ENCODE results near the gene ARHGAP10. TPM values are rescaled to one million over a fixed set of nuclear protein-coding genes. Genes with fewer than 3 reads are reported as not detected.

Gene ARHGAP10
- total and polyA plus RNA-seq, 10 of the 15 experiments (the other 5 are each of a cell fraction or from before 2014, with no cell fraction given) = 1.3 to 25.8 (median 17.2) TPM

DNA sequence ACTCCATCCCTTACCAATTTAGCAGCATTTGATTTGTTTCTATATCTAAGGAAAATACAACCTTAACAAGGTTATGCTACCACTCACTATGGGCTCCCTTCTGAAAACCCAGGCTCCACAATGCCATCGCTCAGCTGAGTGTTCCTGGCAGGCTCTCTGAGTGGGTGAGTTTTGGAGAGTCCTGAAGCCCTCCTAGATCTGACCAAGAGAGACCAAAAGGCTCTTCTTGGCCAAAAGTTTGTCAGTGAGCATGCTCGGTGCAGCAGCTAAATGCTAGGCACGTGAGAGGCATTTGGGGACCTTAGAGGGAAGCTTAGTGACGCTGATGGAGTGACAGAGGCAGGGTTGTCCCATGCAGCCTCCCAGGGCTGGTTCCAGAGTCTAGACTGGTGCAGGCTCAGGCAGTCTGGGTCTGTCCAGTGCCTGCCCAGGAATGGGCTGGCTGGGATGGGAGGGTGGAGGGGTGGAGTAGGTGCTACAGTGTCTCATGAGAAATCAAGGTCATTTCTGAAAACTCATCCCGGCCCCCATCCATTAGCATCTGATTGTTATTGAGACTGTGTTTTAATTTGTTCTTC, 363.5 kb downstream of the ARHGAP10 start:
- H2AFZ ChIP-seq (ENCODE audit: control insufficient read depth, low read depth, low read length) = no peak overlapping the region
- H3K27ac ChIP-seq (ENCODE audit: control insufficient read depth, insufficient read depth) = no peak overlapping the region
- H3K9ac ChIP-seq (ENCODE audit: control insufficient read depth, insufficient read depth, low read length) = no peak overlapping the region
- H3K4me1 ChIP-seq (ENCODE audit: control insufficient read depth, insufficient read depth, low read length) = no peaks in the 10 kb centered on the region
- 42% methylated on average over 5 of the region's 5 CpGs for WGBS (ENCODE audit: insufficient coverage, insufficient replicate concordance, low lambda C conversion rate, missing lambda C conversion rate)
- H3K4me2 ChIP-seq (ENCODE audit: control insufficient read depth, insufficient read depth) = no peak overlapping the region
- no peak overlapping the region for H3K4me3 ChIP-seq
- ChIA-PET POLR2A (no interaction called here), CTCF (no interaction called here), RAD21 (ENCODE audit: unreplicated experiment) (no interaction called here), SMC1A (ENCODE audit: uncharacterized antibody, unreplicated experiment) (no interaction called here)
- no peak; the same call in 2 of the 3 replicates for ATAC-seq
- intact Hi-C loops (cut with micrococcal nuclease; ENCODE audit: unreplicated experiment) = no loop called here
- H4K20me1 ChIP-seq (ENCODE audit: control insufficient read depth, insufficient read depth) = no peaks in the 10 kb centered on the region
- H3K79me2 ChIP-seq (ENCODE audit: control insufficient read depth, insufficient read depth, low read length) = no peaks in the 10 kb centered on the region
- in situ Hi-C loops (cut with MboI) = no loop called here
- DNase-seq (ENCODE audit: low read depth, low spot score) = no peak
- no peaks in the 10 kb centered on the region for H3K27me3 ChIP-seq (replicated peaks in 1 of 2; ENCODE audit: control insufficient read depth in 2 of 2, insufficient read depth in 2 of 2, low read length in 1 of 2)
- no peaks in the 10 kb centered on the region for H3K9me3 ChIP-seq (replicated peaks; ENCODE audit: control insufficient read depth, insufficient read depth, low read length)
- no peaks in the 10 kb centered on the region for H3K36me3 ChIP-seq (ENCODE audit: control insufficient read depth in 2 of 2, insufficient read depth in 2 of 2, low read length in 1 of 2)
- no peak for FAIRE-seq
- no peak for TF ChIP-seq RELA (IDR thresholded peaks at IDR 0.05; ENCODE audit: borderline replicate concordance, partially characterized antibody)
- TF ChIP-seq RBBP5 (conservative IDR thresholded peaks at IDR 0.05) = no peak
- TF ChIP-seq ZZZ3 (IDR thresholded peaks at IDR 0.05; ENCODE audit: control insufficient read depth, insufficient read length, low read depth) = no peak
- no peak for TF ChIP-seq FOS (IDR thresholded peaks at IDR 0.05; ENCODE audit: borderline replicate concordance, extremely low read depth, insufficient read length)
- no peak for TF ChIP-seq TBL1XR1 (IDR thresholded peaks at IDR 0.05; ENCODE audit: low read depth, low read length)
- no peak for TF ChIP-seq SP1 (IDR thresholded peaks at IDR 0.05; ENCODE audit: low read depth, low read length)
- no peak for TF ChIP-seq SIX5 (IDR thresholded peaks at IDR 0.05; ENCODE audit: low read depth, low read length, severe bottlenecking)
- TF ChIP-seq BCL11A (IDR thresholded peaks at IDR 0.05; ENCODE audit: low read depth, low read length) = no peak
- TF ChIP-seq JUNB (IDR thresholded peaks at IDR 0.05) = no peak
- BruUV-seq (replicated peaks) = no TSS peak

GRCh38 chr4:148097801-148098200, 365.9 kb downstream of the ARHGAP10 start:
- RAD21 ChIA-PET (ENCODE audit: unreplicated experiment) = no interaction called here
- FAIRE-seq = no peak
- intact Hi-C loops (cut with micrococcal nuclease; ENCODE audit: unreplicated experiment) = no loop called here

More at GRCh38 chr4:148097801-148098200, 365.9 kb downstream of the ARHGAP10 start:
- H3K27me3 ChIP-seq (replicated peaks in 1 of 2; ENCODE audit: control insufficient read depth in 2 of 2, insufficient read depth in 2 of 2, low read length in 1 of 2) = no peaks in the 10 kb centered on the region
- ATAC-seq (no peak), DNase-seq (ENCODE audit: low read depth, low spot score) (no peak)
- 53% methylated on average over 5 of the region's 5 CpGs for WGBS (ENCODE audit: insufficient coverage, insufficient replicate concordance, low lambda C conversion rate, missing lambda C conversion rate)
- H2AFZ ChIP-seq (ENCODE audit: control insufficient read depth, low read depth, low read length) = no peak overlapping the region
- H3K4me1 ChIP-seq (ENCODE audit: control insufficient read depth, insufficient read depth, low read length) = no peaks in the 10 kb centered on the region
- TF ChIP-seq RFX5 (IDR thresholded peaks at IDR 0.05; ENCODE audit: low read depth, low read length) (no peak), SUPT20H (IDR thresholded peaks at IDR 0.05; ENCODE audit: borderline replicate concordance, control insufficient read depth, low read depth, low read length) (no peak), SMAD1 (IDR thresholded peaks at IDR 0.05; ENCODE audit: low read depth, partially characterized antibody) (no peak), JUND (IDR thresholded peaks at IDR 0.05; ENCODE audit: low read depth, low read length) (no peak), IKZF1 (conservative IDR thresholded peaks at IDR 0.05) (no peak), MYC (IDR thresholded peaks at IDR 0.05; ENCODE audit: insufficient read depth, insufficient read length, insufficient replicate concordance, low read length, severe bottlenecking) (no peak), LARP7 (IDR thresholded peaks at IDR 0.05) (no peak), CHD4 (IDR thresholded peaks at IDR 0.05) (no peak), NBN (IDR thresholded peaks at IDR 0.05) (no peak)
- TF ChIP-seq, protein P1, sequence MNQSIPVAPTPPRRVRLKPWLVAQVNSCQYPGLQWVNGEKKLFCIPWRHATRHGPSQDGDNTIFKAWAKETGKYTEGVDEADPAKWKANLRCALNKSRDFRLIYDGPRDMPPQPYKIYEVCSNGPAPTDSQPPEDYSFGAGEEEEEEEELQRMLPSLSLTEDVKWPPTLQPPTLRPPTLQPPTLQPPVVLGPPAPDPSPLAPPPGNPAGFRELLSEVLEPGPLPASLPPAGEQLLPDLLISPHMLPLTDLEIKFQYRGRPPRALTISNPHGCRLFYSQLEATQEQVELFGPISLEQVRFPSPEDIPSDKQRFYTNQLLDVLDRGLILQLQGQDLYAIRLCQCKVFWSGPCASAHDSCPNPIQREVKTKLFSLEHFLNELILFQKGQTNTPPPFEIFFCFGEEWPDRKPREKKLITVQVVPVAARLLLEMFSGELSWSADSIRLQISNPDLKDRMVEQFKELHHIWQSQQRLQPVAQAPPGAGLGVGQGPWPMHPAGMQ (IDR thresholded peaks at IDR 0.05; ENCODE audit: borderline replicate concordance) = no peak
- ChIA-PET CTCF (no interaction called here), SMC1A (ENCODE audit: uncharacterized antibody, unreplicated experiment) (no interaction called here), POLR2A (no interaction called here)
- no peak overlapping the region for H3K4me3 ChIP-seq
- no peaks in the 10 kb centered on the region for H3K79me2 ChIP-seq (ENCODE audit: control insufficient read depth, insufficient read depth, low read length)
- H3K27ac ChIP-seq (ENCODE audit: control insufficient read depth, insufficient read depth) = no peak overlapping the region
- no peak overlapping the region for H3K9ac ChIP-seq (ENCODE audit: control insufficient read depth, insufficient read depth, low read length)
- BruUV-seq (replicated peaks) = no TSS peak
- in situ Hi-C loops (cut with MboI) = no loop called here
- no peaks in the 10 kb centered on the region for H3K9me3 ChIP-seq (replicated peaks; ENCODE audit: control insufficient read depth, insufficient read depth, low read length)
- H3K36me3 ChIP-seq (ENCODE audit: control insufficient read depth in 2 of 2, insufficient read depth in 2 of 2, low read length in 1 of 2) = no peaks in the 10 kb centered on the region
- no peak overlapping the region for H3K4me2 ChIP-seq (ENCODE audit: control insufficient read depth, insufficient read depth)
- no peaks in the 10 kb centered on the region for H4K20me1 ChIP-seq (ENCODE audit: control insufficient read depth, insufficient read depth)

Data from GM12878 (cell line).